Keratinocyte (primary cell): ENCODE measurements around the gene ABHD8. TPM values are rescaled to one million over a fixed set of nuclear protein-coding genes. Genes with fewer than 3 reads are reported as not detected.

Source experiments
- DNase-seq: peaks from one replicate; pipeline ENCODE4 v3.0.0-alpha.2; 2011; ENCODE audit warnings: low read depth, missing footprints, low spot score
- FAIRE-seq: peaks from 2 replicates; lab custom pipeline; 2011; peaks lifted over from hg19 to GRCh38; lab: Jason Lieb, UNC
- H2AFZ ChIP-seq: 2 replicates; pipeline ENCODE4 v1.6.0; 2012; ENCODE audit warnings: low read length, control low read depth, inconsistent platforms; ENCODE audit not compliant: control insufficient read depth
- H3K27ac ChIP-seq: 2 replicates; pipeline ENCODE4 v1.5.1; 2011; ENCODE audit warnings: low read length; ENCODE audit not compliant: control insufficient read depth, insufficient read depth
- H3K27me3 ChIP-seq: 3 replicates; pipeline ENCODE4 v1.6.0; 2011; ENCODE audit warnings: low read length; ENCODE audit not compliant: control insufficient read depth, insufficient read depth; ENCODE audit errors: extremely low read depth
- H3K36me3 ChIP-seq, 2 experiments: 2 replicates in 1 of 2; 3 replicates in 1 of 2; pipeline ENCODE4 v1.5.1; 2011; ENCODE audit warnings: low read length in 2 of 2, mild to moderate bottlenecking in 1 of 2; ENCODE audit not compliant: control insufficient read depth in 2 of 2, insufficient read depth in 2 of 2; ENCODE audit errors: extremely low read depth in 1 of 2
- H3K4me1 ChIP-seq: 3 replicates; pipeline ENCODE4 v1.5.1; 2011; ENCODE audit warnings: low read length; ENCODE audit not compliant: control insufficient read depth, insufficient read depth; ENCODE audit errors: extremely low read depth
- H3K4me2 ChIP-seq: 3 replicates; pipeline ENCODE4 v1.6.0; 2011; ENCODE audit warnings: low read depth, low read length; ENCODE audit not compliant: control insufficient read depth, insufficient read depth; ENCODE audit errors: extremely low read depth
- H3K4me3 ChIP-seq, 3 experiments: fragments of 200-600 bp in 1 of 3; sonication (generic) in 1 of 3; 2 replicates in 2 of 3; 3 replicates in 1 of 3; pipeline ENCODE4 v1.5.1; 2011 to 2016; ENCODE audit warnings: low read length in 3 of 3, mild to moderate bottlenecking in 3 of 3, control low read depth in 2 of 3, inconsistent platforms in 1 of 3, low read depth in 1 of 3, mixed read lengths in 1 of 3, mixed run types in 1 of 3, moderate library complexity in 1 of 3; ENCODE audit not compliant: control insufficient read depth in 2 of 3, insufficient read depth in 2 of 3; ENCODE audit errors: extremely low read depth in 1 of 3
- H3K79me2 ChIP-seq: 2 replicates; pipeline ENCODE4 v1.6.0; 2012; ENCODE audit warnings: low read length; ENCODE audit not compliant: control insufficient read depth, insufficient read depth
- H3K9ac ChIP-seq: 3 replicates; pipeline ENCODE4 v1.6.0; 2011; ENCODE audit warnings: low read length; ENCODE audit not compliant: control insufficient read depth, insufficient read depth; ENCODE audit errors: extremely low read depth
- H3K9me1 ChIP-seq: 3 replicates; pipeline ENCODE4 v1.6.0; 2011; ENCODE audit warnings: low read length; ENCODE audit not compliant: control insufficient read depth, insufficient read depth; ENCODE audit errors: extremely low read depth
- H3K9me3 ChIP-seq: 2 replicates; pipeline ENCODE4 v1.5.1; 2012; ENCODE audit warnings: low read depth, low read length; ENCODE audit not compliant: control insufficient read depth
- H4K20me1 ChIP-seq: 3 replicates; pipeline ENCODE4 v1.6.0; 2011; ENCODE audit warnings: low read length; ENCODE audit not compliant: control insufficient read depth, insufficient read depth; ENCODE audit errors: extremely low read depth
- CTCF ChIP-seq, 3 experiments: IDR thresholded peaks in 1 of 3; conservative IDR thresholded peaks in 1 of 3; optimal IDR thresholded peaks in 1 of 3; 2 replicates in 2 of 3; 3 replicates in 1 of 3; pipeline versions ENCODE3 to v1.5.1; 2011; ENCODE audit warnings: low read length in 3 of 3, mild to moderate bottlenecking in 3 of 3, moderate library complexity in 2 of 3, control low read depth in 1 of 3, inconsistent platforms in 1 of 3; ENCODE audit not compliant: insufficient read depth in 2 of 3; ENCODE audit errors: extremely low read depth in 1 of 3
- EZH2 ChIP-seq: IDR thresholded peaks from one replicate; pipeline ENCODE4 v1.6.1; 2012; ENCODE audit warnings: inconsistent platforms, mild to moderate bottlenecking, low read length, moderate library complexity
- dilution Hi-C: fragments of 300-500 bp; cut with MboI; formaldehyde crosslinking; loops from one replicate; pipeline ENCODE4 v1.7.0; 2020; ENCODE audit warnings: low sequenced_read_pairs; ENCODE audit not compliant: extremely low pct_ligation_motif_present
- polyA plus RNA-seq, 5 experiments: library from polyadenylated mRNA; depleted of rRNA in 3 of 5; stranded (reverse) in 3 of 5; stranded (forward) in 1 of 5; unstranded in 1 of 5; fragments of >200 nt; gene quantifications; 1 replicate in 1 of 5; 2 replicates in 3 of 5; 3 replicates in 1 of 5; pipeline versions ENCODE4 v1.2.1 to v1.2.3, GENCODE V29; 2011 to 2012; ENCODE audit warnings: missing spikeins in 2 of 5, low read depth in 1 of 5, low replicate concordance in 1 of 5

The ABHD8 gene
- polyA plus RNA-seq, 1 donor (not counting 4 experiments of a cell fraction or from before 2014, with no cell fraction given) = 4.1 TPM

GRCh38 chr19:17346109-17346671 is 43.0 kb upstream of the ABHD8 start:
- no peak overlapping the region for H3K4me2 ChIP-seq
- H3K9me1 ChIP-seq = no peaks in the 10 kb centered on the region
- no peak overlapping the region for H2AFZ ChIP-seq
- no peaks in the 10 kb centered on the region for H4K20me1 ChIP-seq
- peaks cover 0 to 5% of the 10 kb centered on the region in 2 experiments for H3K36me3 ChIP-seq
- no peak for DNase-seq
- no peak overlapping the region for H3K9ac ChIP-seq
- H3K27me3 ChIP-seq = no peaks in the 10 kb centered on the region
- no peak overlapping the region for H3K27ac ChIP-seq
- no peaks in the 10 kb centered on the region for H3K79me2 ChIP-seq
- H3K4me1 ChIP-seq = peaks cover 6% of the 10 kb centered on the region
- peak; percentile 89 for FAIRE-seq
- TF ChIP-seq EZH2 (no peak), CTCF (optimal IDR thresholded peaks at IDR 0.05 in 1 of 3, IDR thresholded peaks at IDR 0.05 in 1 of 3, conservative IDR thresholded peaks at IDR 0.05 in 1 of 3; ENCODE audit: extremely low read depth in 1 of 3, insufficient read depth in 2 of 3, low read length in 3 of 3) (peak; percentile 81 to 97 (median 97))
- dilution Hi-C loops = no loop called here
- no peak overlapping the region for H3K4me3 ChIP-seq
- H3K9me3 ChIP-seq = no peaks in the 10 kb centered on the region

- H3K9me3 ChIP-seq = no peaks in the 10 kb centered on the region
- H3K36me3 ChIP-seq = peaks cover 0 to 9% of the 10 kb centered on the region in 2 experiments
- no peak overlapping the region for H3K4me3 ChIP-seq
- H4K20me1 ChIP-seq = no peaks in the 10 kb centered on the region
- peaks cover 9% of the 10 kb centered on the region for H3K4me1 ChIP-seq
- DNase-seq (no peak), FAIRE-seq (no peak)
- H2AFZ ChIP-seq = no peak overlapping the region
- no peak for TF ChIP-seq EZH2
- TF ChIP-seq CTCF (optimal IDR thresholded peaks at IDR 0.05 in 1 of 3, IDR thresholded peaks at IDR 0.05 in 1 of 3, conservative IDR thresholded peaks at IDR 0.05 in 1 of 3; ENCODE audit: extremely low read depth in 1 of 3, insufficient read depth in 2 of 3, low read length in 3 of 3) = no peak
- no peak overlapping the region for H3K27ac ChIP-seq
- H3K27me3 ChIP-seq = no peaks in the 10 kb centered on the region
- H3K9ac ChIP-seq = no peak overlapping the region
- no peaks in the 10 kb centered on the region for H3K9me1 ChIP-seq
- H3K79me2 ChIP-seq = peaks cover 5% of the 10 kb centered on the region
- no peak overlapping the region for H3K4me2 ChIP-seq
- dilution Hi-C loops = no loop called here
Observed at GRCh38 chr19:17341845-17342244, 38.6 kb upstream of the ABHD8 start.
